Superior temporal gyrus (tissue), 1 donor: ENCODE results near the gene PANX2.

Source experiments
- DNase-seq: peaks from one replicate; pipeline ENCODE4 v3.0.0-alpha.2; 2016; ENCODE audit errors: extremely low spot score

PANX2 gene

GRCh38 chr22:50211147-50211546, 40.6 kb downstream of the PANX2 start:
- no peak for DNase-seq

- no peak for DNase-seq
Measured at GRCh38 chr22:50213263-50213662, 42.7 kb downstream of the PANX2 start.

- no peak for DNase-seq
Measured at GRCh38 chr22:50215297-50216054, 44.9 kb downstream of the PANX2 start.

- no peak for DNase-seq
Measured at GRCh38 chr22:50216055-50216683, 45.6 kb downstream of the PANX2 start.

- DNase-seq: no peak
Measured at GRCh38 chr22:50216684-50217520, 46.4 kb downstream of the PANX2 start.

- DNase-seq: no peak
Measured at GRCh38 chr22:50217543-50218152, 47.1 kb downstream of the PANX2 start.

- DNase-seq: no peak
Measured at GRCh38 chr22:50218153-50218995, 47.8 kb downstream of the PANX2 start.

- DNase-seq: no peak
Measured at GRCh38 chr22:50218996-50219727, 48.6 kb downstream of the PANX2 start.

GRCh38 chr22:50219800-50220602, 49.5 kb downstream of the PANX2 start:
- no peak for DNase-seq

- DNase-seq: no peak
Measured at GRCh38 chr22:50220603-50221409, 50.3 kb downstream of the PANX2 start.

GRCh38 chr22:50221410-50222300, 51.1 kb downstream of the PANX2 start:
- no peak for DNase-seq

- DNase-seq: no peak
Measured at GRCh38 chr22:50222508-50222907, 52.0 kb downstream of the PANX2 start.

GRCh38 chr22:50224071-50224470, 53.5 kb downstream of the PANX2 start:
- no peak for DNase-seq

- no peak for DNase-seq
Measured at GRCh38 chr22:50225200-50225969, 54.9 kb downstream of the PANX2 start.

- DNase-seq: no peak
Measured at GRCh38 chr22:50226063-50226874, 55.7 kb downstream of the PANX2 start.

- no peak for DNase-seq
Measured at GRCh38 chr22:50226875-50227165, 56.3 kb downstream of the PANX2 start.
